Measurements from ENCODE around the gene FYN. TPM values are rescaled to one million over a fixed set of nuclear protein-coding genes. Genes with fewer than 3 reads are reported as not detected.

FYN gene
- total RNA-seq, 1 experiment from 2014 or later, result 249 TPM

GRCh38 chr6:111674413-111674812 is 198.8 kb downstream of the FYN start:
- no peaks in the 10 kb centered on the region for H3K27me3 ChIP-seq (ENCODE audit: low read length)
- no peak overlapping the region for H3K27ac ChIP-seq (ENCODE audit: low read length)
- no peak overlapping the region for H2AFZ ChIP-seq (ENCODE audit: low read length)
- no peaks in the 10 kb centered on the region for H3K79me2 ChIP-seq (ENCODE audit: low read length)
- no peaks in the 10 kb centered on the region for H3K9me2 ChIP-seq (replicated peaks; ENCODE audit: insufficient read depth, low read length)
- no peak overlapping the region for H3K9ac ChIP-seq (ENCODE audit: low read length)
- peaks cover 18% of the 10 kb centered on the region; the same call in 1 of the 2 replicates for H3K36me3 ChIP-seq (ENCODE audit: insufficient read depth, low read length)
- H4K20me1 ChIP-seq (ENCODE audit: insufficient read depth, low read depth, low read length), result no peaks in the 10 kb centered on the region
- H3K4me1 ChIP-seq (ENCODE audit: low read length), result no peaks in the 10 kb centered on the region
- no peak overlapping the region for H3K4me2 ChIP-seq (ENCODE audit: low read depth, low read length, poor library complexity, severe bottlenecking)
- no peak overlapping the region for H3K4me3 ChIP-seq (ENCODE audit: low read length)
- no peaks in the 10 kb centered on the region for H3K9me3 ChIP-seq (ENCODE audit: low read length)
- no peak for DNase-seq

GRCh38 chr6:111673937-111674336 is 199.3 kb downstream of the FYN start:
- Histone ChIP-seq H3K4me3 (ENCODE audit: low read length) (no peak overlapping the region), H4K20me1 (ENCODE audit: insufficient read depth, low read depth, low read length) (no peaks in the 10 kb centered on the region), H3K27ac (ENCODE audit: low read length) (no peak overlapping the region), H3K9me2 (replicated peaks; ENCODE audit: insufficient read depth, low read length) (no peaks in the 10 kb centered on the region), H3K9me3 (ENCODE audit: low read length) (no peaks in the 10 kb centered on the region), H3K79me2 (ENCODE audit: low read length) (no peaks in the 10 kb centered on the region), H3K4me2 (ENCODE audit: low read depth, low read length, poor library complexity, severe bottlenecking) (no peak overlapping the region), H2AFZ (ENCODE audit: low read length) (no peak overlapping the region), H3K4me1 (ENCODE audit: low read length) (no peaks in the 10 kb centered on the region), H3K36me3 (ENCODE audit: insufficient read depth, low read length) (peaks cover 15% of the 10 kb centered on the region; the same call in 1 of the 2 replicates), H3K27me3 (ENCODE audit: low read length) (no peaks in the 10 kb centered on the region), H3K9ac (ENCODE audit: low read length) (no peak overlapping the region)
- no peak for DNase-seq

- H3K9me3 ChIP-seq (ENCODE audit: low read length), result no peaks in the 10 kb centered on the region
- no peaks in the 10 kb centered on the region for H4K20me1 ChIP-seq (ENCODE audit: insufficient read depth, low read depth, low read length)
- H2AFZ ChIP-seq (ENCODE audit: low read length), result no peak overlapping the region
- no peaks in the 10 kb centered on the region for H3K4me1 ChIP-seq (ENCODE audit: low read length)
- no peak overlapping the region for H3K4me3 ChIP-seq (ENCODE audit: low read length)
- no peaks in the 10 kb centered on the region for H3K27me3 ChIP-seq (ENCODE audit: low read length)
- no peaks in the 10 kb centered on the region for H3K79me2 ChIP-seq (ENCODE audit: low read length)
- no peaks in the 10 kb centered on the region for H3K9me2 ChIP-seq (replicated peaks; ENCODE audit: insufficient read depth, low read length)
- no peak overlapping the region for H3K27ac ChIP-seq (ENCODE audit: low read length)
- DNase-seq, result no peak
- no peak overlapping the region for H3K4me2 ChIP-seq (ENCODE audit: low read depth, low read length, poor library complexity, severe bottlenecking)
- no peak overlapping the region for H3K9ac ChIP-seq (ENCODE audit: low read length)
- peaks cover 15% of the 10 kb centered on the region; the same call in 1 of the 2 replicates for H3K36me3 ChIP-seq (ENCODE audit: insufficient read depth, low read length)
These were observed 199.7 kb downstream of the FYN start for GRCh38 chr6:111673532-111673931.

- no peak overlapping the region for H3K27ac ChIP-seq (ENCODE audit: low read length)
- H3K36me3 ChIP-seq (ENCODE audit: insufficient read depth, low read length), result peaks cover 16% of the 10 kb centered on the region; the same call in 1 of the 2 replicates
- H4K20me1 ChIP-seq (ENCODE audit: insufficient read depth, low read depth, low read length), result no peaks in the 10 kb centered on the region
- H3K79me2 ChIP-seq (ENCODE audit: low read length), result no peaks in the 10 kb centered on the region
- H3K9me3 ChIP-seq (ENCODE audit: low read length), result no peaks in the 10 kb centered on the region
- no peak for DNase-seq
- no peak overlapping the region for H3K9ac ChIP-seq (ENCODE audit: low read length)
- no peak overlapping the region for H3K4me2 ChIP-seq (ENCODE audit: low read depth, low read length, poor library complexity, severe bottlenecking)
- H3K4me1 ChIP-seq (ENCODE audit: low read length), result no peaks in the 10 kb centered on the region
- no peaks in the 10 kb centered on the region for H3K9me2 ChIP-seq (replicated peaks; ENCODE audit: insufficient read depth, low read length)
- no peaks in the 10 kb centered on the region for H3K27me3 ChIP-seq (ENCODE audit: low read length)
- no peak overlapping the region for H3K4me3 ChIP-seq (ENCODE audit: low read length)
- H2AFZ ChIP-seq (ENCODE audit: low read length), result no peak overlapping the region
These were observed 200.3 kb downstream of the FYN start for GRCh38 chr6:111672761-111673450.

GRCh38 chr6:111669326-111669725 is 203.9 kb downstream of the FYN start:
- no peak overlapping the region for H3K9ac ChIP-seq (ENCODE audit: low read length)
- H3K4me3 ChIP-seq (ENCODE audit: low read length), result no peak overlapping the region
- no peaks in the 10 kb centered on the region for H3K9me3 ChIP-seq (ENCODE audit: low read length)
- H2AFZ ChIP-seq (ENCODE audit: low read length), result no peak overlapping the region
- H3K79me2 ChIP-seq (ENCODE audit: low read length), result no peaks in the 10 kb centered on the region
- H3K4me1 ChIP-seq (ENCODE audit: low read length), result no peaks in the 10 kb centered on the region
- no peak for DNase-seq
- no peak overlapping the region for H3K27ac ChIP-seq (ENCODE audit: low read length)
- H3K9me2 ChIP-seq (replicated peaks; ENCODE audit: insufficient read depth, low read length), result no peaks in the 10 kb centered on the region
- H3K36me3 ChIP-seq (ENCODE audit: insufficient read depth, low read length), result peaks cover 17% of the 10 kb centered on the region; the same call in 1 of the 2 replicates
- no peaks in the 10 kb centered on the region for H4K20me1 ChIP-seq (ENCODE audit: insufficient read depth, low read depth, low read length)
- H3K27me3 ChIP-seq (ENCODE audit: low read length), result no peaks in the 10 kb centered on the region
- H3K4me2 ChIP-seq (ENCODE audit: low read depth, low read length, poor library complexity, severe bottlenecking), result no peak overlapping the region

- Histone ChIP-seq H3K9me2 (replicated peaks; ENCODE audit: insufficient read depth, low read length) (no peaks in the 10 kb centered on the region), H3K36me3 (ENCODE audit: insufficient read depth, low read length) (peaks cover 15% of the 10 kb centered on the region; the same call in 1 of the 2 replicates), H3K27me3 (ENCODE audit: low read length) (no peaks in the 10 kb centered on the region), H2AFZ (ENCODE audit: low read length) (no peak overlapping the region), H3K27ac (ENCODE audit: low read length) (no peak overlapping the region), H3K9me3 (ENCODE audit: low read length) (no peaks in the 10 kb centered on the region), H3K79me2 (ENCODE audit: low read length) (no peaks in the 10 kb centered on the region), H3K4me2 (ENCODE audit: low read depth, low read length, poor library complexity, severe bottlenecking) (no peak overlapping the region), H4K20me1 (ENCODE audit: insufficient read depth, low read depth, low read length) (no peaks in the 10 kb centered on the region), H3K4me1 (ENCODE audit: low read length) (no peaks in the 10 kb centered on the region), H3K9ac (ENCODE audit: low read length) (no peak overlapping the region), H3K4me3 (ENCODE audit: low read length) (no peak overlapping the region)
- no peak for DNase-seq
These were observed 204.8 kb downstream of the FYN start for GRCh38 chr6:111668410-111668809.

- H4K20me1 ChIP-seq (ENCODE audit: insufficient read depth, low read depth, low read length), result no peaks in the 10 kb centered on the region
- H3K4me3 ChIP-seq (ENCODE audit: low read length), result no peak overlapping the region
- H3K9me2 ChIP-seq (replicated peaks; ENCODE audit: insufficient read depth, low read length), result no peaks in the 10 kb centered on the region
- DNase-seq, result no peak
- no peaks in the 10 kb centered on the region for H3K79me2 ChIP-seq (ENCODE audit: low read length)
- no peak overlapping the region for H2AFZ ChIP-seq (ENCODE audit: low read length)
- no peak overlapping the region for H3K27ac ChIP-seq (ENCODE audit: low read length)
- H3K27me3 ChIP-seq (ENCODE audit: low read length), result no peaks in the 10 kb centered on the region
- H3K9me3 ChIP-seq (ENCODE audit: low read length), result no peaks in the 10 kb centered on the region
- no peaks in the 10 kb centered on the region for H3K4me1 ChIP-seq (ENCODE audit: low read length)
- no peak overlapping the region for H3K9ac ChIP-seq (ENCODE audit: low read length)
- H3K4me2 ChIP-seq (ENCODE audit: low read depth, low read length, poor library complexity, severe bottlenecking), result no peak overlapping the region
- peaks cover 11% of the 10 kb centered on the region; the same call in 1 of the 2 replicates for H3K36me3 ChIP-seq (ENCODE audit: insufficient read depth, low read length)
These were observed 205.3 kb downstream of the FYN start for GRCh38 chr6:111667931-111668330.

GRCh38 chr6:111666847-111667246 is 206.4 kb downstream of the FYN start:
- H3K79me2 ChIP-seq (ENCODE audit: low read length), result no peaks in the 10 kb centered on the region
- no peaks in the 10 kb centered on the region for H3K4me1 ChIP-seq (ENCODE audit: low read length)
- H4K20me1 ChIP-seq (ENCODE audit: insufficient read depth, low read depth, low read length), result no peaks in the 10 kb centered on the region
- H3K4me2 ChIP-seq (ENCODE audit: low read depth, low read length, poor library complexity, severe bottlenecking), result no peak overlapping the region
- H3K27ac ChIP-seq (ENCODE audit: low read length), result no peak overlapping the region
- no peaks in the 10 kb centered on the region for H3K27me3 ChIP-seq (ENCODE audit: low read length)
- no peaks in the 10 kb centered on the region for H3K9me2 ChIP-seq (replicated peaks; ENCODE audit: insufficient read depth, low read length)
- no peak for DNase-seq
- H3K9ac ChIP-seq (ENCODE audit: low read length), result no peak overlapping the region
- H2AFZ ChIP-seq (ENCODE audit: low read length), result no peak overlapping the region
- peaks cover 9% of the 10 kb centered on the region; the same call in 1 of the 2 replicates for H3K36me3 ChIP-seq (ENCODE audit: insufficient read depth, low read length)
- no peaks in the 10 kb centered on the region for H3K9me3 ChIP-seq (ENCODE audit: low read length)
- H3K4me3 ChIP-seq (ENCODE audit: low read length), result no peak overlapping the region

Data from Karpas-422 (cell line).